Skeletal muscle satellite cell (primary cell): ENCODE results near the gene GGPS1.

Experiments used
- H3K27me3 ChIP-seq: 2 replicates; pipeline ENCODE4 v1.7.0; 2013; ENCODE audit warnings: low read length; ENCODE audit not compliant: control insufficient read depth, insufficient read depth
- H3K36me3 ChIP-seq: 2 replicates; pipeline ENCODE4 v1.7.0; 2013; ENCODE audit warnings: mild to moderate bottlenecking, control low read depth, low read length; ENCODE audit not compliant: insufficient read depth
- H3K4me1 ChIP-seq: 2 replicates; pipeline ENCODE4 v1.7.0; 2013; ENCODE audit warnings: low read length; ENCODE audit not compliant: control insufficient read depth, insufficient read depth
- H3K4me2 ChIP-seq: 2 replicates; pipeline ENCODE4 v1.7.0; 2013; ENCODE audit warnings: mild to moderate bottlenecking, low read length
- H3K4me3 ChIP-seq: 2 replicates; pipeline ENCODE4 v1.7.0; 2013; ENCODE audit warnings: low read length
- H3K9ac ChIP-seq: 2 replicates; pipeline ENCODE4 v1.7.0; 2013; ENCODE audit warnings: mild to moderate bottlenecking, low read depth, low read length, moderate library complexity
- H3K9me3 ChIP-seq: replicated peaks from 2 replicates; pipeline ENCODE4 v1.7.0; 2013; ENCODE audit warnings: mild to moderate bottlenecking, control low read depth, low read length

Gene GGPS1

GRCh38 chr1:235291599-235292091 lies 36.7 kb upstream of the GGPS1 start:
- Histone ChIP-seq H3K9me3 (no peaks in the 10 kb centered on the region), H3K9ac (no peak overlapping the region), H3K4me1 (peaks cover 9% of the 10 kb centered on the region), H3K27me3 (no peaks in the 10 kb centered on the region), H3K4me3 (no peak overlapping the region), H3K36me3 (no peaks in the 10 kb centered on the region), H3K4me2 (no peak overlapping the region)

- no peak overlapping the region for H3K4me2 ChIP-seq
- no peak overlapping the region for H3K9ac ChIP-seq
- peaks cover 9% of the 10 kb centered on the region for H3K4me1 ChIP-seq
- no peaks in the 10 kb centered on the region for H3K36me3 ChIP-seq
- H3K4me3 ChIP-seq: no peak overlapping the region
- no peaks in the 10 kb centered on the region for H3K27me3 ChIP-seq
- no peaks in the 10 kb centered on the region for H3K9me3 ChIP-seq
These were observed 35.6 kb upstream of the GGPS1 start for GRCh38 chr1:235292790-235293189.

- H3K4me3 ChIP-seq: no peak overlapping the region
- no peaks in the 10 kb centered on the region for H3K9me3 ChIP-seq
- H3K9ac ChIP-seq: no peak overlapping the region
- no peak overlapping the region for H3K4me2 ChIP-seq
- no peaks in the 10 kb centered on the region for H3K27me3 ChIP-seq
- H3K4me1 ChIP-seq: peaks cover 9% of the 10 kb centered on the region
- H3K36me3 ChIP-seq: no peaks in the 10 kb centered on the region
These were observed 34.9 kb upstream of the GGPS1 start for GRCh38 chr1:235293322-235293942.

GRCh38 chr1:235295902-235296350 lies 32.4 kb upstream of the GGPS1 start:
- Histone ChIP-seq H3K4me3 (no peak overlapping the region), H3K36me3 (no peaks in the 10 kb centered on the region), H3K9ac (peak overlapping the region; percentile 12), H3K9me3 (no peaks in the 10 kb centered on the region), H3K4me2 (peak overlapping the region; percentile 1), H3K4me1 (peaks cover 9% of the 10 kb centered on the region), H3K27me3 (no peaks in the 10 kb centered on the region)

- Histone ChIP-seq H3K36me3 (no peaks in the 10 kb centered on the region), H3K27me3 (no peaks in the 10 kb centered on the region), H3K4me3 (no peak overlapping the region), H3K4me1 (peaks cover 9% of the 10 kb centered on the region), H3K4me2 (no peak overlapping the region), H3K9ac (no peak overlapping the region), H3K9me3 (no peaks in the 10 kb centered on the region)
These were observed 31.6 kb upstream of the GGPS1 start for GRCh38 chr1:235296729-235297128.

- Histone ChIP-seq H3K36me3 (no peaks in the 10 kb centered on the region), H3K4me1 (peaks cover 9% of the 10 kb centered on the region), H3K27me3 (no peaks in the 10 kb centered on the region), H3K9me3 (no peaks in the 10 kb centered on the region), H3K4me2 (no peak overlapping the region), H3K4me3 (no peak overlapping the region), H3K9ac (no peak overlapping the region)
These were observed 30.8 kb upstream of the GGPS1 start for GRCh38 chr1:235297579-235297978.

GRCh38 chr1:235298758-235299157 lies 29.6 kb upstream of the GGPS1 start:
- Histone ChIP-seq H3K4me1 (peaks cover 9% of the 10 kb centered on the region), H3K9me3 (no peaks in the 10 kb centered on the region), H3K36me3 (no peaks in the 10 kb centered on the region), H3K4me3 (no peak overlapping the region), H3K9ac (no peak overlapping the region), H3K4me2 (no peak overlapping the region), H3K27me3 (no peaks in the 10 kb centered on the region)

GRCh38 chr1:235299169-235299858 lies 29.1 kb upstream of the GGPS1 start:
- H3K9me3 ChIP-seq: no peaks in the 10 kb centered on the region
- H3K27me3 ChIP-seq: no peaks in the 10 kb centered on the region
- no peak overlapping the region for H3K4me3 ChIP-seq
- no peaks in the 10 kb centered on the region for H3K36me3 ChIP-seq
- H3K4me1 ChIP-seq: peaks cover 9% of the 10 kb centered on the region
- no peak overlapping the region for H3K4me2 ChIP-seq
- H3K9ac ChIP-seq: no peak overlapping the region

- H3K4me1 ChIP-seq: peaks cover 5% of the 10 kb centered on the region
These were observed 26.2 kb upstream of the GGPS1 start for GRCh38 chr1:235302143-235302542.

GRCh38 chr1:235304549-235305451 lies 23.6 kb upstream of the GGPS1 start:
- H3K4me3 ChIP-seq: no peak overlapping the region
- peaks cover 14% of the 10 kb centered on the region for H3K4me1 ChIP-seq
- H3K4me2 ChIP-seq: no peak overlapping the region

More at GRCh38 chr1:235302143-235302542, 26.2 kb upstream of the GGPS1 start:
- no peak overlapping the region for H3K4me3 ChIP-seq
- no peak overlapping the region for H3K9ac ChIP-seq
- H3K36me3 ChIP-seq: no peaks in the 10 kb centered on the region
- H3K9me3 ChIP-seq: no peaks in the 10 kb centered on the region
- no peak overlapping the region for H3K4me2 ChIP-seq
- no peaks in the 10 kb centered on the region for H3K27me3 ChIP-seq

More at GRCh38 chr1:235304549-235305451, 23.6 kb upstream of the GGPS1 start:
- no peak overlapping the region for H3K9ac ChIP-seq
- no peaks in the 10 kb centered on the region for H3K36me3 ChIP-seq
- H3K27me3 ChIP-seq: no peaks in the 10 kb centered on the region
- no peaks in the 10 kb centered on the region for H3K9me3 ChIP-seq
